ENCODE results near the gene SLC5A3. TPM values are rescaled to one million over a fixed set of nuclear protein-coding genes. Genes with fewer than 3 reads are reported as not detected.
A peak's percentile ranks its signal among the peaks of the same experiment; 100 is the strongest.

Gene SLC5A3
- total and polyA plus RNA-seq, 10 of the 15 experiments (the other 5 are each of a cell fraction or from before 2014, with no cell fraction given) = 3.3 to 21.4 (median 12.0) TPM

DNA sequence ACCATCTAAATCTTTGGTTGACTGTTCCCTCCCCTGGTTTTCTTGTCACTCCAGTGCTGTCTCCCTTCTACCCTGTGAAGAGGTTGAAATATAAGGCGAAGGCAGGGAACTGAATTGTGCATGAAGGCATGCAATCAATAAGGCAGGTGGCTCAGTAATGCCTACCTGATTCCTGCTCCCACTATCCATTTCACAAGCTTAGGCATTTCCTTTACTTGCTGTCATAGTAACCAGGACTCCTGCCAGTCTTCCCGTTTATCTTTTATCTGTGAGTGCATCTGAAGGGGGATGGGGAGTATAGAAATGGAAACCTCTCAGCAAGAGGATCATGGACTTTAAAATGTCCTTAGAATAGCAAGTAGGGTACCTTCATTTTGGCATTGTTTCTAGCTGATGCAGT, 40.5 kb downstream of the SLC5A3 start:
- RAD21 ChIA-PET (ENCODE audit: unreplicated experiment) = no interaction called here
- intact Hi-C loops (cut with micrococcal nuclease; ENCODE audit: unreplicated experiment) (loop anchor here (10.0 kb wide), 1 partner anchor 211 kb away; no protein-coding TSS in a partner anchor), in situ Hi-C loops (cut with MboI) (no loop called here)
- Histone ChIP-seq H3K79me2 (ENCODE audit: control insufficient read depth, insufficient read depth, low read length) (peaks cover 1% of the 10 kb centered on the region), H3K27me3 (replicated peaks in 1 of 2; ENCODE audit: control insufficient read depth in 2 of 2, insufficient read depth in 2 of 2, low read length in 1 of 2) (no peaks in the 10 kb centered on the region), H3K9ac (ENCODE audit: control insufficient read depth, insufficient read depth, low read length) (no peak overlapping the region), H3K36me3 (ENCODE audit: control insufficient read depth in 2 of 2, insufficient read depth in 2 of 2, low read length in 1 of 2) (peaks cover 0 to 6% of the 10 kb centered on the region in 2 experiments; a peak in 1 of 4 replicates), H4K20me1 (ENCODE audit: control insufficient read depth, insufficient read depth) (no peaks in the 10 kb centered on the region), H3K4me2 (ENCODE audit: control insufficient read depth, insufficient read depth) (no peak overlapping the region), H3K9me3 (replicated peaks; ENCODE audit: control insufficient read depth, insufficient read depth, low read length) (no peaks in the 10 kb centered on the region; the same call in 2 of the 3 replicates), H3K4me3 (no peak overlapping the region), H2AFZ (ENCODE audit: control insufficient read depth, low read depth, low read length) (no peak overlapping the region), H3K27ac (ENCODE audit: control insufficient read depth, insufficient read depth) (no peak overlapping the region), H3K4me1 (ENCODE audit: control insufficient read depth, insufficient read depth, low read length) (no peaks in the 10 kb centered on the region)
- 46% methylated on average over 2 of the region's 2 CpGs for WGBS (ENCODE audit: insufficient coverage, insufficient replicate concordance, low lambda C conversion rate, missing lambda C conversion rate)
- POLR2A ChIA-PET = interaction anchor here (1.1 kb wide), 1 partner anchor 40 kb away, joined by 3 read pairs; no protein-coding TSS in a partner anchor
- 0 out of 3 replicates have a peak, but pooled peaks have one; percentile 0 for TF ChIP-seq POU2F2 (IDR thresholded peaks at IDR 0.05; ENCODE audit: borderline replicate concordance, low read depth, low read length)
- TF ChIP-seq BHLHE40 (IDR thresholded peaks at IDR 0.05; ENCODE audit: borderline replicate concordance in 1 of 2, low read depth in 2 of 2, low read length in 1 of 2) = no peak
- no peak for TF ChIP-seq TARDBP (IDR thresholded peaks at IDR 0.05; ENCODE audit: borderline replicate concordance)
- TF ChIP-seq, protein P1, sequence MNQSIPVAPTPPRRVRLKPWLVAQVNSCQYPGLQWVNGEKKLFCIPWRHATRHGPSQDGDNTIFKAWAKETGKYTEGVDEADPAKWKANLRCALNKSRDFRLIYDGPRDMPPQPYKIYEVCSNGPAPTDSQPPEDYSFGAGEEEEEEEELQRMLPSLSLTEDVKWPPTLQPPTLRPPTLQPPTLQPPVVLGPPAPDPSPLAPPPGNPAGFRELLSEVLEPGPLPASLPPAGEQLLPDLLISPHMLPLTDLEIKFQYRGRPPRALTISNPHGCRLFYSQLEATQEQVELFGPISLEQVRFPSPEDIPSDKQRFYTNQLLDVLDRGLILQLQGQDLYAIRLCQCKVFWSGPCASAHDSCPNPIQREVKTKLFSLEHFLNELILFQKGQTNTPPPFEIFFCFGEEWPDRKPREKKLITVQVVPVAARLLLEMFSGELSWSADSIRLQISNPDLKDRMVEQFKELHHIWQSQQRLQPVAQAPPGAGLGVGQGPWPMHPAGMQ (IDR thresholded peaks at IDR 0.05; ENCODE audit: borderline replicate concordance) = no peak
- DNase-seq (ENCODE audit: low read depth, low spot score) (no peak), FAIRE-seq (no peak), ATAC-seq (no peak)
- CTCF ChIA-PET = interaction anchor here (1.0 kb wide), 1 partner anchor 11 kb away, joined by 5 read pairs; no protein-coding TSS in a partner anchor
- no TSS peak for BruUV-seq (replicated peaks)
- SMC1A ChIA-PET (ENCODE audit: uncharacterized antibody, unreplicated experiment) = interaction anchor here (1.1 kb wide), 1 partner anchor 12 kb away, joined by 6 read pairs; no protein-coding TSS in a partner anchor

DNA sequence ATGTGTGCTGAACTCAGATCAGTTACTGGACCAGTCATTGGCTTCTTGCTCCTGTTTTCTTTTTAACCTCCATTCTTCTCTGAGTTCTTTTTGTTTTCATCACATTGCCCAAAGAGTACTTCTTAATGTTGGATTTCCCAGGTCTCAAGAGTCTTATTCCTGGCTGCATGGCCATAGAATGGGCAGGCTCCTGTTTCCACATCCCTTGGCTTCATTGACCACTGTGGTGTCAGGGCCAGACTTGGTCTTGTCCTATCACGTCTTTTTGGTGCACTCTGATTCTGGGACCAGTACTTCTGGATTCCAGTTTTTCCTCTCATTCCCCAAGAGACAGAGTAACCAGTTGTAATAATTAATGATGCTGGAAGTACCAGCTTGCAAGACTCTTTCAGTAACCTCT, 41.8 kb downstream of the SLC5A3 start:
- CTCF ChIA-PET = no interaction called here
- intact Hi-C loops (cut with micrococcal nuclease; ENCODE audit: unreplicated experiment) (loop anchor here (10.0 kb wide), 1 partner anchor 210 kb away; no protein-coding TSS in a partner anchor), in situ Hi-C loops (cut with MboI) (no loop called here)
- H3K27ac ChIP-seq (ENCODE audit: control insufficient read depth, insufficient read depth) = no peak overlapping the region
- SMC1A ChIA-PET (ENCODE audit: uncharacterized antibody, unreplicated experiment) = interaction anchor here (1.1 kb wide), 1 partner anchor 39 kb away, joined by 4 read pairs; no protein-coding TSS in a partner anchor
- no peak overlapping the region for H3K4me3 ChIP-seq
- H3K4me1 ChIP-seq (ENCODE audit: control insufficient read depth, insufficient read depth, low read length) = no peaks in the 10 kb centered on the region
- H3K79me2 ChIP-seq (ENCODE audit: control insufficient read depth, insufficient read depth, low read length) = peaks cover 1% of the 10 kb centered on the region
- ATAC-seq (no peak), FAIRE-seq (no peak), DNase-seq (ENCODE audit: low read depth, low spot score) (no peak)
- H3K27me3 ChIP-seq (replicated peaks in 1 of 2; ENCODE audit: control insufficient read depth in 2 of 2, insufficient read depth in 2 of 2, low read length in 1 of 2) = no peaks in the 10 kb centered on the region
- no peak overlapping the region for H2AFZ ChIP-seq (ENCODE audit: control insufficient read depth, low read depth, low read length)
- no peak overlapping the region for H3K9ac ChIP-seq (ENCODE audit: control insufficient read depth, insufficient read depth, low read length)
- H3K4me2 ChIP-seq (ENCODE audit: control insufficient read depth, insufficient read depth) = no peak overlapping the region
- WGBS (ENCODE audit: insufficient coverage, insufficient replicate concordance, low lambda C conversion rate, missing lambda C conversion rate) = 93% methylated on average over 1 of the region's 1 CpG
- H3K9me3 ChIP-seq (replicated peaks; ENCODE audit: control insufficient read depth, insufficient read depth, low read length) = no peaks in the 10 kb centered on the region; the same call in 2 of the 3 replicates
- H4K20me1 ChIP-seq (ENCODE audit: control insufficient read depth, insufficient read depth) = no peaks in the 10 kb centered on the region
- RAD21 ChIA-PET (ENCODE audit: unreplicated experiment) = no interaction called here
- POLR2A ChIA-PET = interaction anchor here (0.5 kb wide), 1 partner anchor 15 kb away, joined by 4 read pairs; no protein-coding TSS in a partner anchor
- BruUV-seq (replicated peaks) = no TSS peak
- H3K36me3 ChIP-seq (ENCODE audit: control insufficient read depth in 2 of 2, insufficient read depth in 2 of 2, low read length in 1 of 2) = peaks cover 0 to 6% of the 10 kb centered on the region in 2 experiments; a peak in 1 of 4 replicates
- TF ChIP-seq BHLHE40 (IDR thresholded peaks at IDR 0.05; ENCODE audit: borderline replicate concordance in 1 of 2, low read depth in 2 of 2, low read length in 1 of 2) = no peak
- no peak for TF ChIP-seq TCF12 (IDR thresholded peaks at IDR 0.05; ENCODE audit: low read depth, low read length)
- TF ChIP-seq MXI1 (IDR thresholded peaks at IDR 0.05; ENCODE audit: low read depth, low read length) = no peak
- TF ChIP-seq, protein P2, sequence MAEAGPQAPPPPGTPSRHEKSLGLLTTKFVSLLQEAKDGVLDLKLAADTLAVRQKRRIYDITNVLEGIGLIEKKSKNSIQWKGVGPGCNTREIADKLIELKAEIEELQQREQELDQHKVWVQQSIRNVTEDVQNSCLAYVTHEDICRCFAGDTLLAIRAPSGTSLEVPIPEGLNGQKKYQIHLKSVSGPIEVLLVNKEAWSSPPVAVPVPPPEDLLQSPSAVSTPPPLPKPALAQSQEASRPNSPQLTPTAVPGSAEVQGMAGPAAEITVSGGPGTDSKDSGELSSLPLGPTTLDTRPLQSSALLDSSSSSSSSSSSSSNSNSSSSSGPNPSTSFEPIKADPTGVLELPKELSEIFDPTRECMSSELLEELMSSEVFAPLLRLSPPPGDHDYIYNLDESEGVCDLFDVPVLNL (IDR thresholded peaks at IDR 0.05; ENCODE audit: low read depth, low read length) = no peak
- no peak for TF ChIP-seq MEF2A (IDR thresholded peaks at IDR 0.05; ENCODE audit: insufficient read depth, low read depth, low read length)
- no peak for TF ChIP-seq POU2F2 (IDR thresholded peaks at IDR 0.05; ENCODE audit: borderline replicate concordance, low read depth, low read length)
- TF ChIP-seq CHD2 (IDR thresholded peaks at IDR 0.05; ENCODE audit: borderline replicate concordance, low read depth, low read length) = no peak
- no peak for TF ChIP-seq ASH2L (IDR thresholded peaks at IDR 0.05; ENCODE audit: borderline replicate concordance, low read depth)
- TF ChIP-seq, protein P3, sequence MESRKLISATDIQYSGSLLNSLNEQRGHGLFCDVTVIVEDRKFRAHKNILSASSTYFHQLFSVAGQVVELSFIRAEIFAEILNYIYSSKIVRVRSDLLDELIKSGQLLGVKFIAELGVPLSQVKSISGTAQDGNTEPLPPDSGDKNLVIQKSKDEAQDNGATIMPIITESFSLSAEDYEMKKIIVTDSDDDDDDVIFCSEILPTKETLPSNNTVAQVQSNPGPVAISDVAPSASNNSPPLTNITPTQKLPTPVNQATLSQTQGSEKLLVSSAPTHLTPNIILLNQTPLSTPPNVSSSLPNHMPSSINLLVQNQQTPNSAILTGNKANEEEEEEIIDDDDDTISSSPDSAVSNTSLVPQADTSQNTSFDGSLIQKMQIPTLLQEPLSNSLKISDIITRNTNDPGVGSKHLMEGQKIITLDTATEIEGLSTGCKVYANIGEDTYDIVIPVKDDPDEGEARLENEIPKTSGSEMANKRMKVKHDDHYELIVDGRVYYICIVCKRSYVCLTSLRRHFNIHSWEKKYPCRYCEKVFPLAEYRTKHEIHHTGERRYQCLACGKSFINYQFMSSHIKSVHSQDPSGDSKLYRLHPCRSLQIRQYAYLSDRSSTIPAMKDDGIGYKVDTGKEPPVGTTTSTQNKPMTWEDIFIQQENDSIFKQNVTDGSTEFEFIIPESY (IDR thresholded peaks at IDR 0.05) = no peak
- no peak for TF ChIP-seq CBX5 (IDR thresholded peaks at IDR 0.05; ENCODE audit: low read depth)
